GM12878 (cell line): ENCODE data around the gene IL17B. TPM values are rescaled to one million over a fixed set of nuclear protein-coding genes. Genes with fewer than 3 reads are reported as not detected.

Experiments used
- BACH1 ChIP-seq: fragments of 450-650 bp; IDR thresholded peaks from 2 replicates; pipeline ENCODE4 v1.6.1; 2017; ENCODE audit warnings: mild to moderate bottlenecking, borderline replicate concordance
- BCLAF1 ChIP-seq: fragments of 450-650 bp; IDR thresholded peaks from 2 replicates; pipeline ENCODE4 v1.6.1; 2017; ENCODE audit warnings: antibody characterized with exemption, mild to moderate bottlenecking, moderate library complexity
- CBX5 ChIP-seq: sonication (generic); IDR thresholded peaks from 2 replicates; pipeline ENCODE4 v1.6.1; 2016; ENCODE audit warnings: low read depth, moderate library complexity, mild to moderate bottlenecking, inconsistent platforms
- CEBPB ChIP-seq, 2 experiments: fragments of 150-350 bp in 1 of 2; IDR thresholded peaks; 2 replicates each; pipeline ENCODE4 v1.6.1; 2012 to 2014; ENCODE audit warnings: low read depth in 2 of 2, low read length in 2 of 2, borderline replicate concordance in 1 of 2, inconsistent platforms in 1 of 2
- E2F4 ChIP-seq: IDR thresholded peaks from 2 replicates; pipeline ENCODE4 v1.6.1; 2012; ENCODE audit warnings: low read depth, low read length, improper control_type of control experiment
- ETV6 ChIP-seq, 2 experiments: fragments of 450-650 bp in 1 of 2; IDR thresholded peaks in 1 of 2; conservative IDR thresholded peaks in 1 of 2; 2 replicates each; pipeline ENCODE4 v1.6.1; 2014; ENCODE audit warnings: antibody characterized with exemption in 1 of 2, borderline replicate concordance in 1 of 2, low read depth in 1 of 2, mild to moderate bottlenecking in 1 of 2, moderate library complexity in 1 of 2
- HSF1 ChIP-seq: fragments of 150-350 bp; IDR thresholded peaks from 2 replicates; pipeline ENCODE4 v1.6.1; 2014; ENCODE audit warnings: mild to moderate bottlenecking, low read depth, low read length
- NFXL1 ChIP-seq: fragments of 450-650 bp; IDR thresholded peaks from 2 replicates; pipeline ENCODE4 v1.6.1; 2017; ENCODE audit warnings: antibody characterized with exemption, mild to moderate bottlenecking, borderline replicate concordance
- POLR2A ChIP-seq: IDR thresholded peaks from 2 replicates; pipeline ENCODE4 v1.6.1; 2011; ENCODE audit warnings: low read depth, mild to moderate bottlenecking, low read length
- POLR2AphosphoS5 ChIP-seq: IDR thresholded peaks from 2 replicates; pipeline ENCODE4 v1.6.1; 2011; ENCODE audit warnings: mild to moderate bottlenecking, low read length, inconsistent platforms
- RB1 ChIP-seq: fragments of 450-650 bp; formaldehyde crosslinking; IDR thresholded peaks from 2 replicates; pipeline ENCODE4 v1.6.1; 2017; ENCODE audit warnings: mild to moderate bottlenecking, borderline replicate concordance
- RFX5 ChIP-seq: IDR thresholded peaks from 2 replicates; pipeline ENCODE4 v1.6.1; 2011; ENCODE audit warnings: low read depth, low read length, improper control_type of control experiment
- TAF1 ChIP-seq: IDR thresholded peaks from 2 replicates; pipeline ENCODE4 v1.6.1; 2011; ENCODE audit warnings: mild to moderate bottlenecking, low read depth, low read length, borderline replicate concordance
- ZBTB40 ChIP-seq: fragments of 450-650 bp; IDR thresholded peaks from 2 replicates; pipeline ENCODE4 v1.6.1; 2016; ENCODE audit warnings: mild to moderate bottlenecking, moderate library complexity, borderline replicate concordance
- ZNF207 ChIP-seq: fragments of 450-650 bp; IDR thresholded peaks from 2 replicates; pipeline ENCODE4 v1.6.1; 2014; ENCODE audit warnings: antibody characterized with exemption, mild to moderate bottlenecking, borderline replicate concordance
- ZNF24 ChIP-seq: fragments of 450-650 bp; IDR thresholded peaks from 2 replicates; pipeline ENCODE4 v1.6.1; 2017; ENCODE audit warnings: antibody characterized with exemption, mild to moderate bottlenecking
- ZNF274 ChIP-seq: IDR thresholded peaks from one replicate; pipeline ENCODE4 v1.8.0; 2011; ENCODE audit not compliant: insufficient read length, insufficient read depth
- ZNF622 ChIP-seq: fragments of 450-650 bp; IDR thresholded peaks from 2 replicates; pipeline ENCODE4 v1.6.1; 2017; ENCODE audit warnings: mild to moderate bottlenecking, inconsistent platforms
- ZSCAN29 ChIP-seq: fragments of 450-650 bp; IDR thresholded peaks from 2 replicates; pipeline ENCODE4 v1.6.1; 2017; ENCODE audit warnings: mild to moderate bottlenecking, moderate library complexity
- polyA plus RNA-seq, 11 experiments: library from polyadenylated mRNA; depleted of rRNA in 4 of 11; unstranded in 6 of 11; stranded (reverse) in 5 of 11; fragments of >200 nt; fragmentation: Nextera tagmentation in 4 of 11; fragmentation: Illumina TruSeq in 1 of 11; extraction: Ambion mirVana in 4 of 11; extraction: Trizol in 1 of 11; gene quantifications; 1 replicate in 1 of 11; 2 replicates in 10 of 11; pipeline versions ENCODE4 v1.2.1 to v1.2.3, GENCODE V29; 2011 to 2016; ENCODE audit warnings: inconsistent platforms in 2 of 11, missing spikeins in 2 of 11, low read depth in 1 of 11
- total RNA-seq, 4 experiments: library from RNA; depleted of rRNA in 3 of 4; stranded (reverse); fragments of >200 nt in 3 of 4; fragmentation: Illumina TruSeq in 1 of 4; extraction: Trizol in 1 of 4; gene quantifications; 2 replicates each; pipeline versions ENCODE4 v1.2.1 to v1.2.3, GENCODE V29; 2013 to 2021

IL17B gene
- total and polyA plus RNA-seq, 10 of the 15 experiments (the other 5 are each of a cell fraction or from before 2014, with no cell fraction given) = not detected

- TF ChIP-seq BACH1 = no peak
- no peak for TF ChIP-seq ZNF207
- TF ChIP-seq ZNF24 = no peak
- TF ChIP-seq E2F4 = no peak
- peak; percentile 73 for TF ChIP-seq TAF1
- 0 out of 2 replicates have a peak, but pooled peaks have one; percentile 29 for TF ChIP-seq RFX5
- no peak for TF ChIP-seq CEBPB (IDR thresholded peaks at IDR 0.05; ENCODE audit: borderline replicate concordance in 1 of 2, low read depth in 2 of 2, low read length in 2 of 2)
- TF ChIP-seq POLR2AphosphoS5 = peak; percentile 81
- TF ChIP-seq ZBTB40 = peak; percentile 98
- no peak for TF ChIP-seq ZNF274
- no peak for TF ChIP-seq HSF1
- TF ChIP-seq NFXL1 = no peak
- no peak for TF ChIP-seq ZSCAN29
- no peak for TF ChIP-seq CBX5
- no peak for TF ChIP-seq ZNF622
- TF ChIP-seq POLR2A = peak; percentile 97
- TF ChIP-seq ETV6 (conservative IDR thresholded peaks at IDR 0.05 in 1 of 2, IDR thresholded peaks at IDR 0.05 in 1 of 2; ENCODE audit: borderline replicate concordance in 1 of 2, low read depth in 1 of 2) = peak in 1 of 2 experiments; percentile 98; a peak in 3 of 4 replicates
- TF ChIP-seq BCLAF1 = no peak
- TF ChIP-seq RB1 = peak; percentile 56; the same call in 1 of the 2 replicates
Observed at GRCh38 chr5:149345147-149345891, 33.8 kb downstream of the IL17B start, which contains the start of gene GRPEL2 (continued).
